Kidney (tissue), 22 donors: ENCODE measurements around the gene EOLA2. TPM values are rescaled to one million over a fixed set of nuclear protein-coding genes. Genes with fewer than 3 reads are reported as not detected.
A peak's percentile ranks its signal among the peaks of the same experiment; 100 is the strongest.

ENCODE experiments used
- DNase-seq, 5 donors: peaks; one replicate each; pipeline ENCODE4 v3.0.0-alpha.2; 2013 to 2020
- FAIRE-seq: peaks from 2 replicates; lab custom pipeline; 2012; peaks lifted over from hg19 to GRCh38; lab: Jason Lieb, UNC
- H3K27ac ChIP-seq, 2 donors: one replicate each; pipeline ENCODE4 v1.7.0; 2013; ENCODE audit warnings: low read depth in 2 of 2, low read length in 2 of 2, inconsistent platforms in 1 of 2
- H3K27me3 ChIP-seq: one replicate; pipeline ENCODE4 v1.7.1; 2013; ENCODE audit warnings: low read length, inconsistent platforms; ENCODE audit not compliant: control insufficient read depth, insufficient read depth
- H3K36me3 ChIP-seq, 3 donors: one replicate each; pipeline versions ENCODE4 v1.7.0 to v1.7.1; 2013; ENCODE audit warnings: low read length in 3 of 3, control low read depth in 1 of 3, inconsistent platforms in 1 of 3; ENCODE audit not compliant: insufficient read depth in 3 of 3, control insufficient read depth in 2 of 3
- H3K4me1 ChIP-seq, 3 donors: one replicate each; pipeline versions ENCODE4 v1.7.0 to v1.7.1; 2013; ENCODE audit warnings: low read length in 3 of 3, inconsistent platforms in 1 of 3, low read depth in 1 of 3; ENCODE audit not compliant: control insufficient read depth in 2 of 3, insufficient read depth in 2 of 3
- H3K4me3 ChIP-seq, 3 donors: one replicate each; pipeline versions ENCODE4 v1.7.0 to v1.8.1; 2013; ENCODE audit warnings: low read length in 3 of 3, control low read depth in 1 of 3, inconsistent platforms in 1 of 3
- H3K9ac ChIP-seq, 3 donors: one replicate each; pipeline versions ENCODE4 v1.7.0 to v1.7.1; 2013; ENCODE audit warnings: low read length in 3 of 3, control low read depth in 1 of 3, inconsistent platforms in 1 of 3
- H3K9me3 ChIP-seq, 3 donors: one replicate each; pipeline versions ENCODE4 v1.7.0 to v1.7.1; 2013; ENCODE audit warnings: low read length in 3 of 3, control low read depth in 1 of 3, inconsistent platforms in 1 of 3; ENCODE audit not compliant: control insufficient read depth in 2 of 3, insufficient read depth in 1 of 3
- CTCF ChIP-seq: IDR thresholded peaks from 3 replicates; pipeline ENCODE4 v1.5.1; 2012; ENCODE audit warnings: mild to moderate bottlenecking, moderate library complexity, borderline replicate concordance; ENCODE audit not compliant: insufficient read depth; ENCODE audit errors: extremely low read depth
- intact Hi-C: fragments of 100-400 bp; cut with DNase I; formaldehyde crosslinking; loops from one replicate; pipeline ENCODE4 v1.11.1; 2022
- long read RNA-seq, 10 donors: library from polyadenylated mRNA in 1 of 10; unstranded in 1 of 10; transcript quantifications; one replicate each; pipeline ENCODE4 v2.0.0 and lab custom pipeline, GENCODE V29; 2021 to 2026
- polyA plus RNA-seq: library from polyadenylated mRNA; stranded (reverse); fragments of 350-450 nt; fragmentation: Illumina TruSeq; extraction: RNeasy Lipid Tissue Mini Kit (QIAGEN cat#74804); gene quantifications from one replicate; pipeline ENCODE4 v1.2.3, GENCODE V29; 2014; ENCODE audit warnings: low read depth, low replicate concordance; ENCODE audit not compliant: insufficient read depth
- total RNA-seq: library from RNA; stranded (reverse); fragmentation: NEBNext Ultra II Directional; extraction: Animal tissue kit (Norgen Biotek cat#: 25700); gene quantifications from one replicate; pipeline ENCODE4 v1.2.1, GENCODE V29; 2021
- donor health status: control.
- donor health status: control.
- donor health status: control.
- donor health status: control.
- donor health status: control.
- donor health status: DM: yes; HTN: yes; CAD: no.
- donor health status: Normal renal cell carcinoma (clear cell type).

The EOLA2 gene
- total RNA-seq (33.7 TPM), polyA plus RNA-seq (30.3 TPM)
- long read RNA-seq, donor 1, partial matches to known transcripts, result 0 of 3 reads
- long read RNA-seq, donor 1, other reads (novel, unspliced or antisense), result 0 of 3 reads
- long read RNA-seq, donor 2, transcript CXorf40B-203 (5 exons, 1,653 nt), result major isoform, 5 of 8 reads
- long read RNA-seq, donor 2, partial matches to known transcripts, result 0 of 8 reads
- long read RNA-seq, donor 2, other reads (novel, unspliced or antisense), result 0 of 8 reads
- long read RNA-seq, donor 3, transcript CXorf40B-203 (5 exons, 1,653 nt), result major isoform, 7 of 11 reads
- long read RNA-seq, donor 3, partial matches to known transcripts, result 0 of 11 reads
- long read RNA-seq, donor 3, other reads (novel, unspliced or antisense), result 0 of 11 reads
- long read RNA-seq, donor 4, transcript CXorf40B-203 (5 exons, 1,653 nt), result major isoform, 8 of 14 reads
- long read RNA-seq, donor 4, transcript CXorf40B-205 (6 exons, 1,440 nt), result minor isoform, 5 of 14 reads
- long read RNA-seq, donor 4, partial matches to known transcripts, result 0 of 14 reads
- long read RNA-seq, donor 4, other reads (novel, unspliced or antisense), result 0 of 14 reads
- long read RNA-seq, donor 5, result 0 reads
- long read RNA-seq, donor 6, transcript CXorf40B-203 (5 exons, 1,653 nt), result major isoform, 12 of 20 reads
- long read RNA-seq, donor 6, partial matches to known transcripts, result 0 of 20 reads
- long read RNA-seq, donor 6, other reads (novel, unspliced or antisense), result 0 of 20 reads
- long read RNA-seq, donor 7, transcript CXorf40B-203 (5 exons, 1,653 nt), result major isoform, 9 of 25 reads
- long read RNA-seq, donor 7, partial matches to known transcripts, result 3 of 25 reads
- long read RNA-seq, donor 7, other reads (novel, unspliced or antisense), result 9 of 25 reads
- long read RNA-seq, donor 8, partial matches to known transcripts, result 0 of 5 reads
- long read RNA-seq, donor 8, other reads (novel, unspliced or antisense), result 0 of 5 reads
- long read RNA-seq, donor 9, partial matches to known transcripts, result 0 of 1 reads
- long read RNA-seq, donor 9, other reads (novel, unspliced or antisense), result 0 of 1 reads
- long read RNA-seq, donor 10, partial matches to known transcripts, result 0 of 4 reads
- long read RNA-seq, donor 10, other reads (novel, unspliced or antisense), result 0 of 4 reads

DNA sequence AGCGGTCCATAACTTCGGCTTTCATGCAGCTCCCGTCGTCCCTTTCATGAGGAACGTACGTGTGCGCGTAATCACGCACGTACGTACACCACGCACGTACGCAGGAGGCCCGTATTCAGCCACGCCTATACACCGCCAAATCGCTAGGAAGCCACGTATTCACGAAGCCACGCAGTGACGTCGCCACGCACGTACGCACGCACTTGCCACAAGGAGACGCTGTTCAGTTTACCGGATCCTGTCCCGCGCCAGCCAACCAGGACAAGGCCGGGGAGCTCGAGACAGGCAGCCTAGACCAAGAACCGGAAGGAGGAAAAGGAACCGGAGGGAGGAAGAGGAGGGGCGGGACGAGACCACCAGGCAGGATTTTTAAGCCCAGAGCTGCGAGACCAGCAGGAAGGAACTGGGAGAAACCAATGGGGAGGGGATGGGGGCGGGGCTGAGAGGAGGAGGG is at the start of gene EOLA2:
EOLA2 (minus strand) TSS at position 65 of the 454 bp plus-strand sequence. CDS start 4,617 bp downstream, outside the sequence.
- FAIRE-seq (peak; percentile 98), DNase-seq (peak; percentile 96 to 98 (median 98))
- intact Hi-C loops, result no loop called here
- Histone ChIP-seq H3K4me1 (peaks cover 0 to 6% (median 0%) of the 10 kb centered on the region in 3 donors), H3K27ac (peak within 1 kb of the TSS; percentile 94 to 97), H3K9me3 (no peaks in the 10 kb centered on the region), H3K4me3 (peak within 1 kb of the TSS; percentile 72 to 78 (median 76)), H3K9ac (peak within 1 kb of the TSS; percentile 57 to 77 (median 67)), H3K27me3 (no peaks in the 10 kb centered on the region), H3K36me3 (no peaks in the 10 kb centered on the region)
- peak; percentile 53 for TF ChIP-seq CTCF

DNA sequence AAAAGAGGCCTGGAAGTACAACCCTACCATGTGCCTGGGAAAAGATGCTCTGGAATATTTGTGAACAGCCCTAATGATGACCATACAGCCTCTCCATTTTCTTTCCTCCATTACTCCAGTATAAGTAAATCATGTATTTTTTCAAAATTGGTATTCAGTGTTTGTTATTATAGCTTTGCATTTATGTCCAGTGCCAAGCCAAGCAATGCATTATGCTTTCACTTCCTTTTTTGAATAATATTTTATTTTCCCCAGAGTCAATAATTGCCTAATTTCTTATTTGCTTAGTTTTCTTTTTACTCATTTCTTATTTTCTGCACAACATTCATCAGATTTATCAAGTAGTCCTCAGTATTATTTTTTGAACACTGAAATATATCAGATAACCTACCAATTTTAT is 49.3 kb upstream of the EOLA2 start:
- TF ChIP-seq CTCF, result no peak
- no peak overlapping the region for H3K27ac ChIP-seq
- no peak overlapping the region for H3K9ac ChIP-seq
- intact Hi-C loops, result no loop called here
- no peaks in the 10 kb centered on the region for H3K36me3 ChIP-seq
- no peaks in the 10 kb centered on the region for H3K4me1 ChIP-seq
- no peaks in the 10 kb centered on the region for H3K27me3 ChIP-seq
- no peak for FAIRE-seq
- H3K9me3 ChIP-seq, result no peaks in the 10 kb centered on the region
- H3K4me3 ChIP-seq, result no peak overlapping the region
- no peak for DNase-seq

GRCh38 chrX:149984411-149984810 is 46.1 kb upstream of the EOLA2 start:
- H3K36me3 ChIP-seq, result no peaks in the 10 kb centered on the region
- TF ChIP-seq CTCF, result no peak
- H3K4me3 ChIP-seq, result no peak overlapping the region
- no peak overlapping the region for H3K27ac ChIP-seq
- no peak overlapping the region for H3K9ac ChIP-seq
- H3K9me3 ChIP-seq, result no peaks in the 10 kb centered on the region
- intact Hi-C loops, result no loop called here
- FAIRE-seq (no peak), DNase-seq (no peak)
- H3K27me3 ChIP-seq, result no peaks in the 10 kb centered on the region
- no peaks in the 10 kb centered on the region for H3K4me1 ChIP-seq
